ENCODE measurements around the gene EPHA2.
A peak's percentile ranks its signal among the peaks of the same experiment; 100 is the strongest.

Gene EPHA2

DNA sequence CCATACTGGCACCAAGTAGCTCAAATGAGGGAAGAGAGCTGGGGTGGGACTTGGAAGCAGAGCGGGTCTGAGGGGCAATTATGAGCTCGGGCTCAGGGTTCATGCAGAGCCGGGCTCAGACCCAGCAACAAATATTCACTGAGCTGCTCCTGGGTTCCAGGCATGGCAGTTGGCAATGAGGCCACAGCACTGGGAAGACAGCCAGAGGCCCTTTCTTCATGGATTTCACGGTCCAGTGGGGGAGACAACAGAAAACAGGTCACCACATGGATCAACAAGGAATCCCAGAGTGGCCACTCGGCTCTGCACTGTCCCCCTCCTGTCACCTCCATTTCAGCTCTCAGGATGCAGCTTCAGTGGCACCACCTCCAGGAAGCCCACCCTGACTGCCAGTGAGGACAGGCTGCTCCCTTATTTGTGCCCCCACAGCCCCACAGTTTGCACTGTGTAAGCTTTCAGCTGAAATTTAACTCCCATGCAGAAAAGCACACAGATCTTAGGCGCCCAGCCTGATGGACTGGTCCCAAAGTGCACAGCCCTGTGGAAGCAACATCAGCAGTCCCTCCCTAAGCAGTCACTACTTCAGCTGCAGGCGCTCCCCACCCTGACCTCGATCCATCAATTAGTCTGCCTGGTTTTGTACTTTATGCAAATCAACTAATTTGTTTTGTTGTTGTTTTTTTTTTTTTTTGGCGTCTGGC is 34.2 kb upstream of the EPHA2 start:
- TF ChIP-seq ZFX (IDR thresholded peaks at IDR 0.05; ENCODE audit: borderline replicate concordance): no peak
- no peak for TF ChIP-seq CTCF (IDR thresholded peaks at IDR 0.05)

GRCh38 chr1:16189003-16189402 is 33.1 kb upstream of the EPHA2 start:
- H3K27ac ChIP-seq: no peak overlapping the region
- TF ChIP-seq CTCF (IDR thresholded peaks at IDR 0.05) (no peak), ZFX (IDR thresholded peaks at IDR 0.05; ENCODE audit: borderline replicate concordance) (no peak)

More for the DNA sequence above, 34.2 kb upstream of the EPHA2 start:
- no peak overlapping the region for H3K27ac ChIP-seq

DNA sequence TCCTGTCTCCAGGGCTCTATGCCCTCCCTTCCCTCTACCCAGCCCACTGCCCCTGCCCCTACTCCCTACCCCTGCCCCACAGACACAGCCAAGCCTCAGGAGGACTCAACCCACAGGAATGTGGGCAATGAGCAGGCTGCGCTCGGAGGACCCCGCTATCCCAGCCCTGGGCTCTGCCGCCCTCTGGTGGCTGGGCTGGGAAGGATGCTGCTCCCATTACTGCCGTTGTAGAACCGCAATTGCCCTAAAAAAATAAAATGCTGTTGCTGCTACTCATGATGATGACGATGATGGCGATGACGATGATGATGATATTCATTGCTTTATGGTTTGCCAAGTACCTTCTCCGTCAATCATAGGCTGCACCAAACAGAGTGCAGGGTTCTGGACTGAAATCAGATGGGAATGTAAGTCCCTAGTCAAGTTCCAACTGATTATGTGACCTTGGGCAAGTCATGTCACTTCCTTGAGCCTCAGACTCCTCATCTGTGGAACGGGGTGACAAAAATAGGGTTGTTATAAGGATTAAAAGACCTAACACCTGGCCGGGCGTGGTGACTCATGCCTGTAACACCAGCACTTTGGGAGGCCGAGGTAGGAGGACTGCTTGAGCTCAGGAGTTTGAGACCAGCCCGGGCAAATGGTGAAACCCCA is 32.0 kb upstream of the EPHA2 start:
- no peak overlapping the region for H3K27ac ChIP-seq
- TF ChIP-seq ZFX (IDR thresholded peaks at IDR 0.05; ENCODE audit: borderline replicate concordance): no peak
- TF ChIP-seq CTCF (IDR thresholded peaks at IDR 0.05): peak; percentile 98

GRCh38 chr1:16186655-16187235 is 30.9 kb upstream of the EPHA2 start:
- no peak overlapping the region for H3K27ac ChIP-seq
- TF ChIP-seq CTCF (IDR thresholded peaks at IDR 0.05) (no peak), ZFX (IDR thresholded peaks at IDR 0.05; ENCODE audit: borderline replicate concordance) (no peak)

DNA sequence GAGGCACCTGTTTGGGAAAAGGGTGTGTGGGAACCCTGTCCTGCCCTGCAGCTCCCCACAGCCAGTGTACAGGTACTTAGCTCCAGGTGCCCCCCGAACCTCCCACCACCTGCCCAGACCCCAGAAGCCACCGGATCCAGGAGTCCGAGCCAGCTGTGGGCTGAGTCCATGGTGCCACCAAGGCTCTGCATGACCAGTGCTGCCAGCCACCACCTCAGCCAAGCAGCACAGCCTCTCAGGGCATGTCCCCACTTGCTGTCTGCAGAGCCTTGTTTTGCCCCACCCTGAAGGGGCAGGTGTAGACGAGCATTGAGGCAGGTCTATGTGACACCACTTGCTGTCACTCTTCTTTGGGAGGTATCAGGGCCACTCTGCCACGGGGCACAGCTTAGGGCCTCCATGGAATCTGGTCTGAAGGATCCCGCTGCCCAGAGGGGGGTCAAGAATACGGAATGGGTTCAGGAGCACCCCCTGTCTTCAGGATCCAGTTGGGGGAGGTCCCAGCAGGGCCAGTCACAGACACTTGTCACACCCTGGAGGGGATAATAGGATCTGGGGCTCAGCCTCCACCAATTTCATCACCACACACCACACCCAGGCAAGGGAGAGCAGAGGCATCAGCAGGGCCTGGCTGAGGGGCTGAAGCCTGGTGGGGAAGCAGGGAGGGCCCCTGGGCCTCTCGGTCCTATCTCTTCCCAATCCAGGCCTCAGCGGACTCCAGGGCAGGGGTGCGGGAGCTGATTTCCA is 28.9 kb upstream of the EPHA2 start:
- TF ChIP-seq ZFX (IDR thresholded peaks at IDR 0.05; ENCODE audit: borderline replicate concordance): no peak
- TF ChIP-seq CTCF (IDR thresholded peaks at IDR 0.05): no peak
- H3K27ac ChIP-seq: no peak overlapping the region

DNA sequence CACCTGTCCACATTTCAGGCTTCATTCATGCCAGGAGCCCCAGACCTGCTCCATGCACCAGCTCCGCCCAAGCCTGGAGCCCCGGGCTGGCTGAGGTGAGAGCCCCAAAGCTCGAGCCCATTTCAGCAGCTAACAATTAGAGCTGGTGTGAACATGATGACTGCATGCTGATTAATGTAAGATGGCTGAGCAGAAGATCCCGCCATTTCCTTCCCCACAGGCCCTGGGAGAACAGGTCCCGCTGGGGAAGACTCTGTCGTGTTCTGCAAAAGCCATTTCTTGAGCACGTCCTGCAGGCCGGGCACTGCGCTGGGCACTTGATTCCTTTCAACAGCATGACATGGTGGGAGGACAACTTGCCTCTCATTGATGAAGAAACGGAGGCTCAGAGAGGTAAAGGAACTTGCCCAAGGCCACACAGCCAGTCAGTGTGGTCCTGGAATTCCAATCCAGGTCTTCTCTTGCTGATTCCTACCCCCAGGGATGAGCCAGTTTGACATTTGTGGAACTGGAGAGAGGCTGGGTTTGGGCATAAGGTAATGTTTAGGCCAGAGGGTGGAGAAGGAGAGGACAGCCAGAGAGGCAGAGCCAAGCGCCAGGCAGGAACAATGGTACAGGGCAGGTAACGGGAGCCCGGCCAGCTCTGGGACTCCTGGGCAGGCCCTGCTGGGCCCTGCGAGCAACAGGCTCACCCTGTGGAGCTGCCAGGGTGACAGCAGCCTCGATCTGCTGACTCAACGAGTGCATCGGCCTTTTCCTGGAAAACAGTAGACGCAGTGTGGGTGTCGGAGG is 28.1 kb upstream of the EPHA2 start:
- H3K27ac ChIP-seq: no peak overlapping the region

More for the DNA sequence above, 28.1 kb upstream of the EPHA2 start:
- TF ChIP-seq CTCF (IDR thresholded peaks at IDR 0.05) (no peak), ZFX (IDR thresholded peaks at IDR 0.05; ENCODE audit: borderline replicate concordance) (no peak)
